Measurements from ENCODE around the gene HCN4. TPM values are rescaled to one million over a fixed set of nuclear protein-coding genes. Genes with fewer than 3 reads are reported as not detected.
"Not testable (repeated sequence)": the region's sequence is repeated elsewhere in the genome, so short reads cannot be mapped to it uniquely, and the experiment has no call there.

Gene HCN4
- polyA plus RNA-seq (2013, experiment 1 of 2; ENCODE audit: insufficient read length), result not detected
- 0.02 TPM for polyA plus RNA-seq (2013, experiment 2 of 2; ENCODE audit: insufficient read length)

DNA sequence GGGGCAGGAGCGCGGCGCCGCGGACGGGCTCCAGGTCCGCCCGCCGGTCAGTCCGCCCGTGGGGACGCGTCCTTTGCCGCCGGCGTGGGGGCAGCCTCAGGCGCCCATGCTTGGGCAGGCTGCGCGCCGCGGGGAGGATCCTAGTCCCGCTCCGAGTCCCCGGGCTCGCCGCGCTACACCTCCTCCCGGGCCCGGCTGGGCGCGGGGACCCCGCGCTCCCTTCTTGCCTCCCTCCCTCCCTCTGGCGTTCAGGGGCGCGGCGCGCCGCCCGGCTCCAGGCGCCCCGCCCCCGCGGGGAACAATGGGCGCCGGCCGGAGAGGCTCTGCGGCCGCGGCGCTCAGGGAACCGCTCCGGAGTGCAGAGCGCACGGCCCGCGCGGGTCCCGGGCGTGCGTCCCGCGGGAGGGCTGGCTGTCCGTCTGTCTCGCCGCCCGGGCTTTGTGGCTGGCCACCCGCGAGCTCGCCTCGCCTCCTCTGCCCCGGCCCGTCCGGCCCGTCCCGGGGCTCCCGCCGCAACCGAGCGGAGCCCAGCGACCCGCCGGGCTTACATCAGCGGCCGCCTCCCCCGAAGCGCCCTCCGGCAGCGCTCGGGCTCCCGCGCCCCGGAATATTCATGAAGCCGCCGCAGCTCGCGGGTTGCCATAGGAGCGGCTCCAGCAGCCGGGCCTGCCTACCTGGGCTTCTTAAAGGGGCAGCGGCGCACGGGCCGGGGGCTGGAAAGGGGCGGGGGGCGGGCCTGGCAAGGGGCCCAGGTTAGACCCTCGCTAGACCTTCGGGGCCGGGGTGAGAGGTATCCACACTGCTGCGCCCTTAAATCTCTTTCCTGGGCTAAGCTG, at the start of gene HCN4:
Gene HCN4, minus strand, starts transcription at position 658 of the 836 bp plus-strand sequence. CDS start 688 bp downstream, outside the sequence.
- no peak for DNase-seq

DNA sequence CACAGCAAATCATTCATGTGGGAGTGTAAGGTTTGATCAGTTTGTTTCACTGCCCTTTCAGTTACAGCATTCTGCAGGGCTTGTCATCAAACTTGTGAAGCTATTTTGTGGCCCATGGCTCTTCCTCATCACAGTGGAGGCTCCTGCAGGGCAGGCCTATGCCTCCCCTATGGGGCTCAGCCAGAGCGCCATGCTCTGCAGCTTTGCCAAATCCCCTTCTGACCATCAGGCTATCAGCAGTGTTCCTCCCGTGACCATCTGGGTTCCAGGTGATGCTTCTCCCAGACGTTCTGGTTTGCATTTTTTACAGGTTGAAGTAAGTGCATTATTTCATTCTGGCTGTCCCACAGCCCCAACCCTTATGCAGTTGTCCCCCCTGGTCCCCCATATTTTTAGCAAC, 46.1 kb upstream of the HCN4 start:
- DNase-seq, result no peak

DNA sequence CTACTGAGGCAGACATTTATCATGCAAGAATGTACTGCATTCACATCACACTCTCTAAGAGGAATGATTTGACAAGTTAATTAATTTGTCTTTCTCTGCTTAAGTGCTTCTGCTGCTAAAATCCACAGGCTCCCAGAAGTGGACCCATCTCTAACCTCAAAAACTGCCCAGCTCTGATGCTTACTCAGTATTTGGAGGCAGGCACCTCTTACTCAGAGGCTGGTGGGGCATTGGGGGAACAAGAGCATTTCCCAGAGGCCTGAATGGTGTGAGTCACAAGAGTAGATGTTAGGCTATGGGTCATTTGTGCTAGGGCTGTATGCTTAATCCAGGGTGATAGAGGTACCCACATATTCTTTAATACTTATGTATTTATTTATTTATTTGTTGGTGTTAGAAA, 34.4 kb upstream of the HCN4 start:
- DNase-seq, result no peak

DNA sequence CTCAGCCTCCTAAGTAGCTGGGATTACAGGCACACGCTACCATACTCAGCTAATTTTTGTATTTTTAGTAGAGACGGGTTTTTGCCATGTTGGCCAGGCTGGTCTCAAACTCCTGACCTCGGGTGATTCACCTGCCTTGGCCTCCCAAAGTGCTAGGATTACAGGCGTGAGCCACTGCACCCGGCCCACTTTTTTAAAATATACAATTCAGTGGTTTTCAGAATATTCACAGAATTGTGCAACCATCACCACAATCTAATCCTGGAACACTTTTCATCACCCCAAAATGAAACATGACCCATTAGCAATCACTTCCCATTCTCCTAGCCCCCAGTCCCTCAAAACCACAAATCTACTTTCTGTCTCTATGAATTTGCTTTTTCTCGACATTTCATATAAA, 31.5 kb upstream of the HCN4 start:
- DNase-seq, result not testable (repeated sequence)

DNA sequence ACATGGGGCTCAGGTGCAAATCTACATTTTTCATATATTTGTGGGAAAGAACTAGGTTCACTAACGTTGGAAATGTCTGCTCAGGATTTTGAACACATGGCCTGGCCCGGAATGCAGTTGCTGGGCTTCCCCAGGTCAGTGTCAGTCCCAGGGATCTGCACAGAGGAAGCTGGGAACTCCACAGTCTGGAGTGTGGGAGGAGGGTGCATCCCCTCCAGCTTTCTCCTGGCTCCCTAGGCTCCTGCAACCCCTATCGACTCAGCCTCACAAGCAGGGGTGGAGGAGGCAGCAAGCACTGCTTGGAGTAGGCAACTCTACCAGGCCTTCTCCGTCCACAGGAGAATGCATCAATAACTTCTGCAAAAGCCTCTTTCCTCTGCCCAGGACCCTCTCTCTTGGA, 30.1 kb upstream of the HCN4 start:
- no peak for DNase-seq

DNA sequence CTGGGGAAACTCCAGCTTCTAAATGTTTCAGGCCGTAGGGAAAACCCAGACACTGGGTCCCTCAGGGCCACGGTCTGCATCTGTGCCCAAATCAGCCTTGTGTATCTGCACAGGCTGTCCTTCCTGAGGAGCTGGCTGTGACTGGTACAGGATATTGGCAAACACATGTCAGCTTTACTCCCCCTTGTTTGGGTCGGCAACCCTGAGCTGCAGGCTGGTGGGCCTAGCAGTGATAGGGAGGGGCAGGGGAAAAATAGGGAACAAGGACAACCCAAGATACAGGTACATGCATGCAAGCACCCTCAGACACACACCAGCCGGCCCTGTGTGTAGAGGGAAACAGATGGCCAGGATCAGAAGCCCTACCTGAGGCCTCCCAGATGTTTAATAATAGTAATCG, 28.7 kb upstream of the HCN4 start:
- DNase-seq, result no peak

DNA sequence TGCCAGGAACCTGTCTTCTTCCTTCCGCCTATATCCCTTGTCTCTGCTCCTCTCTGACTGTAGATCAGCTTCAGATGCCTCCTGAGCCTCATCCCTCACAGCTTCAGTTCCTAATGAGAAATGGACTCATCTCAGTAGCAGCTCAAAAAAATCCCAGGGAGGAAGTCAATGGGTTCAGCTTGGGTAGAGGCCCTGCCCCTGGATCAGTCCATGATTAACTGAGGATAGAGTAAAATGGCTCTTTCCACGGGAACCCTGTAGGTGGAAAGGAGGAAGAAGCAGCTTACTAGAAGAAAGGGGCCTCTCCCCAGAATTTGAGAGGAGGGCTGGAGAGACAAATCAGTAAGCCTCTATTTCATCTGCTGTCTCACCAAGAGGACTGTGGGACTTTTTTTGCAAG, 26.9 kb upstream of the HCN4 start:
- no peak for DNase-seq

DNA sequence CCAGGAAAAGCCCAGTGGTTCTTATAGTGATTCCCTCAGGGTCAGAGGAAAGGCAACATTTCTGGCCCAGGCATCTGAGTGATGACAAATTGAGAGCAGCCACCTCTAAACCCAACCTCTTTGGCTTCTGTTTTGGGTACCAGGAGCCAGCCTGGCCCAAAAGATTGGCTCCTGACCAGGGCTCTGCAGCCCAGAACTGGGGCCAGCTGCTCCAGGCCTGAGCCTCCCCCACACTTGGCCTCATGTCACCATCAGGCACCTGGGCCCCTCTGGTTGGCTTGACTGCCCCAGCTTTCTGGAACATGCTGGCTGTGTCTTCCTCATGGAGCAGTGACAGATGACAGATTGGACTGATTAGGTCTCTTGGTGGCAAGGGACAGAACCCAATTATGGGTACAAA, 26.0 kb upstream of the HCN4 start:
- DNase-seq, result no peak

DNA sequence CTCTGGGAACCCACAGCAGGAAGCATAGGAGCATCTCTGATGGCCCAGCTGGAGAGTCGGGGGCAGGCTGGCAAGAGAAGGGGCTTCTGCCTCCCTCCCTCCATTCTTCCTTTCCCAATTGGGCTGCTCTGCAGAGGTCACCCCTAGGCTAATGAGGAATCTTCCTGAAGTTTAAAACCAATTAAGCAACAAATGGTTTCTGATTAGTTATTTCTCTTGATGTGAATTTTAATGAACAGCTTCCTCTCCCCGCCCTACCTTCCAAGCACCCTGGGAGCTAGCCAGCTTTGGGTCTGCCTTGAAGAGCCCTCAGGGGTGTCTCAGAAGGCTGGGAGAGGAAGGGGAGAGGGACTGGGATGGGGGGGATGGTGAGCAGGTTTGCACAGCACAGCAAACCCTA, 24.6 kb upstream of the HCN4 start:
- DNase-seq, result no peak

DNA sequence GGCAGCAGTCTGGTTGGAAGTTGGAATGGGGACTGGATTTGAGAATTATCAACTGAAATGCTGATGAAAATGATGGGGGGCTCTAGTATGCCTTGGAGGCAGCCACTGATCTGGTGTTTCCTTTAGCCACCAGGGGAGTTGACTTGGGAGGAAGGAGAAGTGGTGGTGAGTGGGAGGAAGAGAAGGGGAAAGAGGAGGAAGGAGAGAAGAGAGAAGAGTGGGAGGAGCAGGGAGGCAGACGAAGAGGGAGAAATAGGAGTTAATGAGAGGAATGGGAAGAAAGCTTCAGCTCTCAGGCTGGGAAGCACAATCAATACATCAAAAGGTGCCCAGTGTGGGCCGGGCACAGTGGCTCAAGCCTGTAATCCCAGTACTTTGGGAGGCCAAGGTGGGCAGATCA, 23.3 kb upstream of the HCN4 start:
- no peak for DNase-seq

DNA sequence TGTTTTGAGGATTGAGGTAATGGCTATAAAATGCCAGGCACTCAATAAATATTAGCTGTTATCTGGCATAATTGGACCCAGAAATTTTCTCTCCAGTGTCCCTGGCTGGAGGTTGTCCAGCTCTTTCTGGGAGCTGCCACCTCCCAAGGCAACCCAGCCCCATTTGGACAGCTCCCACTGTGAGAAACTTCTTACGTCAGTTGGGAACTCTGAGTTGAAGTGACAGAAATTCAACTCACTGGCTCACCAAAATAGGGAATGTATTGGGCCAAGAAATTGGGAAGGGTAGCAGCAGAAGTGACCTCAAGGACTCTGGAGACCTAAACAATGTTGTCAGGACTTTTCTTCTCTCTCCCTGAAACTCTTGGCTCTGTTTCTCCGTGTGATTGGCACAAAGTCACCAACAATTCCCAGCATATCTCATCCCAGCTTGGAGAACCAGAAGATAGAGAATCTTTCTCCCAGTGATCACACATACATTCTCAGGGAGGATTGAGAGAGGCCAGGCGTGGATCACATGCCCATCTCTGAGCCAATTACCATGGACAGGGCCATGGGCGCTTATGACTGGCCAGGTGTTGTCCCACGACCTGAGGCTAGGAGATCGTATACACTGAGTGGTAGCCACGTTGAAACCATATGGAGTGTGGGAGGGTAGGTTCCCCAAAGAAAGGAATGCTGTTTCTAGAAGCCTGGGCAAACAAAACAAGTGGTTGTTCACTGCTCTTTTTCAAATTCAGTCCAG, 22.5 kb upstream of the HCN4 start:
- DNase-seq, result no peak

DNA sequence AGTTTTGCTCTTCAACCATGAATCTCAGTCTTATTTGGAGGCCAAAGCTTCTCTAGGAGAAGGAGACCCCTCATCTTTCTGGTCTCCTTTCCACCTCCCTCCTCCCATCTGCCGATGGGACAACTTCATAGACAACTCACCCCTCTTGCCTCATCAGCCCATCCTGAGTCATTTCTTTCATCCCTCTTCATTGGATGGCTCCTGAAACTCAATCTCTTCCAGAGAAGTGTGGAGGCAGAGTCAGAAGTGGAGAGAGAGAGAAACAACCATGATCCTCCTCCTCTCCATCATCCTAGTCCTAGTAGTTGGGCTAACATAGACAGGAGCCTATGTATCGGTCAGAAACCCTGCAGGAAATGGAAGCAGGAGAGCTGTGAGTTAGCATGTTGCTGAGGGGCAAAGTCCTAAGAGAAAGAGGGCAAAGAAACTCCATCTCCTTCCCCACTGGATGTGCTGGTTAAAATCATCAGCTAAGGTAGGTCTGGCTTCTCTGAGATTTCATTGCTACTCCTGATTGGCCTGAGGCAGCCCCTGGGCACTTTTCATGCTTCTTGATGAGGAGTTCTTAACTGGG, 21.3 kb upstream of the HCN4 start:
- DNase-seq, result no peak

DNA sequence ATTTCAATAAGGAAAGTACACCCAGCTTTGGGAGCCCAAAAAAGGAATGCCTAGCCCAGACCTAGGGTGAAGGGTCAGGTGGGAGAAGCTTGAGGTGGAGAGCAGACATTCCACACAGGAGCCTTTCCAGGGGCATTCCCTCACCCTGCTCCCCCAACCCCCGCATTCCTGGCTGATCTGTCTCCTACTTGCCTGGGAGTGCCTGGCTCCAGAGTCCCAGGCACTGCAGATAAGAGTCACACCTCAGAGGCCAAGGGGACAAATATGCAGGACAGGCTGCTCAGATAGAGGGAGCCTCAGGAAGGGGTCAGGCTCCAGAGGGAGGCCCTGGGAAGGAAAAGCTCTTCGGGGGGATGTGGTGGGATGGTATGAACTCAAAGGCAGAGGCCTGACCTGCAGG, 20.8 kb upstream of the HCN4 start:
- no peak for DNase-seq

DNA sequence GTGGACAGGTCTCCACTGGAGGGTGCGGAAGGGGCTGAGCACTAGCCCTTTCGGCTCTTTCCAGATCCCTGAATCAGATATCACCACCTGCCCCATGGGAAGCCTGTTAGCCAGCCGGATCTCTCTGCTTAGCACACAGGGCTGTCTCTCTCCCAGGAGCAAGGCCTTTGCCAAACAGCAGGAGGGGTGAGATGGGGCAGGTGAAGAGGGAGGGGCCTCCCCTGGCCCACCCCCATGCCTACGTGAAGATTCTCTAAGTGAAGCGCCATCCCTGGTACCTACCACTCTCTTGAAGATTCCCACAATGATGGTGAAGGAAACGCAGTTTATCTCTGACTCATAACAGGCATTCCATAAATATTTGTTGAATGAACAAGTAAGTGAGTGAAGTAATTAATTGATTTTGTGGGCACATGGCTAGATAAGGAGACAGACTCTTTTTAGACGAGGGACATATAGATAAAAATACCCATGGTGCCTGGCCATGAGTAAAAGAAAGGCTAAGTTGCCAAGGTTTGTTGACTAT, 19.6 kb upstream of the HCN4 start:
- peak; percentile 77 for DNase-seq

DNA sequence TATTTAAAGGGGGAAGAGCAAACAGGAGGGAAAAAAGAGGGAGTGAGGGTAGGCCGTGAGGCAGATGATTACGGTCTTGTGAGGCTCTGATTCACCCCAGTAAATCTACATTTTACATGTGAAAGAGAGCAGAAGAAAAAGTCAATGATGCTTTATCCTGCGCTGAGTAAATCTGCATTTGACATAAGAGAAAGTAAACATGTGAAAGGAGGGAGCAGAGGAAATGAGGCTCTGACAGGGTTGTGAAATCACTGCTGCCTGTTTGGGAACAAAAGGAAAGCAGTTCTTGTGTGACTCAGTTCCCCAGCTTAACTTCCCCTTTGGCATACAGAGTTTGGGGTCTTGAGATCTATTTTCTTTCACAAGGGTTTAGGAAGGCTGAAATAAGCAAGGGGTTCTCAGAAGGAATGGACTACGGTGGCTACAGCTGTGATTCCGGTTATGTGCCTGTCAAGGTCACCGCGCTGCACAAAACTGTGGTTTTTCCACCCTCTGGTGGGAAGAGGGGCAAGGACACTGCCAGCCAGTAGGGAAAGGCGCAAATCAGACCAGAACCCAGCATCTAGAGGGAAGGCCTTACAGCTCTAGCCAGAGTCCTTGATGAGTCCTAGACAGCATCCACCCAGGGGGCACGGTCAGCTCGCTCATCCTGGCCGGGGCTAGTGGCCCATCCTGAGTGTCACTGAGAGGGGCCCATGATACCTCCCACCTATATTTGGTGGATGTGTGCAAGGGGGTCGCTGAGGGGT, 18.9 kb upstream of the HCN4 start:
- peak; percentile 11 for DNase-seq

DNA sequence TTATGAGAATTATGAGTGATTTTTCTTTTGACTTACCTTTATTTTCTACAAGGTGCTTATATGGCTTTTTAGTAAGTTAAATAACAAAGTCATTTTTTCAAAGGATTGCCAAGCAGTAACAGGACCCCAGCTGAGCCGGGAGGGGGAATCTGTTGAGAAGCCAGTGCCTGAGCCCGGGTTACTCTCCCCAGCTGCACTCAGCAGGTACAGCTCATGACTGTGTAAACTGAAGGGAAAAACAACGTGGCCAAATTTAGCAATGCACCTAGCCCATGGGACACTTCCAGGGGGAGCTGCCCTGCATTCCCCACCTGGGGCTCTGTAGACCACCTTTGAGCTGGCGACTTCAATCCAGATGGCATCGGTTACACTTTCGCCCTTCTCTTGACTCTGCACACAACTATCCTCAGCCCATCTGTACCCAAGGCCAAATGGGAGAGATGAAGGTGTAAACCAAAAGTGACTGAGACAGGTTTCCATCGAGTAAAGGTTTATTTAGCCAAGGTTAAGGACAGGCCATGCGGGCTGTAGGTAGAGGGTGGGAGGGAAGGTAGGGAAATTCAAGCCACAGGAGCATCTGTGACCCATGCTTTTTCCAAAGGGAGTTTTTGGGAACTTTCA, 18.2 kb upstream of the HCN4 start:
- no peak for DNase-seq

DNA sequence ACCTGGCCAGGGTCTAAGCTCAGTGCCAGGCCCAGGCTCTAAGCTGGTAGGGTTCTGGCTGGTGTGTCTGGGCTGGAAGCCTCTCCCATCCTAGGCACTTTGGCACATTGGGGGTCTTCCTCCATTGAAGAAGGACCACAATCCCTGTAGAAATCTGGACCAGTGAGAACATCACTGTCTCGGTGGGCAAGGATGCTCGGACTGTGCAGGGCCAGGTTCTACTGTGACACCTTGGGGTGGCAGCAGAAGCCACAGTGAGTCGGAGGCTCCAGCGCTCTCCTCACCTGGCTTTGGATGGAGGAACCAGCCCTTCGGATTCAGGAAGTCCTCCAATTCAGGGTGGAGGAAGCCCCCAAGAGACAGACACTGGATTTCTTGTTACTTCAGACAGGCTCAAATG, 17.5 kb upstream of the HCN4 start:
- DNase-seq, result no peak

DNA sequence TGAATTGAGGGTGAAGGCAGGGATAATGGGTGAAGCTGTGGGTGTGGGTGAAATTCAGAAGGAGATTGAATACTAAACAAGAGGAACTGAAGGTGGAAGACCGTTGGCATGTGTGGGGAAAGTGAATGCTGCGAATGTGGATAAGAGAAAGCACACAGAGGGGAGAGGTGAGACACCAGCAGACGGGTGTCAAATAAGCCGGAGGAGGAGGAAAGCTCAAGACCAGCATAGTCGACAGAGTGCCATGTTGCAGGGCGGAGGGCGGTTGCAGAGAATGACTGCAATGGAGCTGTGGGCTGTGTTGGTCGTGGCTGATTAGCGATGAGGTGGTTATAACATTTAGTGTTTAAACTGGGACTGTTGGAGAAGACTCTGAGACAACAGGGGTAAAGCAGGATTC, 16.4 kb upstream of the HCN4 start:
- no peak for DNase-seq

DNA sequence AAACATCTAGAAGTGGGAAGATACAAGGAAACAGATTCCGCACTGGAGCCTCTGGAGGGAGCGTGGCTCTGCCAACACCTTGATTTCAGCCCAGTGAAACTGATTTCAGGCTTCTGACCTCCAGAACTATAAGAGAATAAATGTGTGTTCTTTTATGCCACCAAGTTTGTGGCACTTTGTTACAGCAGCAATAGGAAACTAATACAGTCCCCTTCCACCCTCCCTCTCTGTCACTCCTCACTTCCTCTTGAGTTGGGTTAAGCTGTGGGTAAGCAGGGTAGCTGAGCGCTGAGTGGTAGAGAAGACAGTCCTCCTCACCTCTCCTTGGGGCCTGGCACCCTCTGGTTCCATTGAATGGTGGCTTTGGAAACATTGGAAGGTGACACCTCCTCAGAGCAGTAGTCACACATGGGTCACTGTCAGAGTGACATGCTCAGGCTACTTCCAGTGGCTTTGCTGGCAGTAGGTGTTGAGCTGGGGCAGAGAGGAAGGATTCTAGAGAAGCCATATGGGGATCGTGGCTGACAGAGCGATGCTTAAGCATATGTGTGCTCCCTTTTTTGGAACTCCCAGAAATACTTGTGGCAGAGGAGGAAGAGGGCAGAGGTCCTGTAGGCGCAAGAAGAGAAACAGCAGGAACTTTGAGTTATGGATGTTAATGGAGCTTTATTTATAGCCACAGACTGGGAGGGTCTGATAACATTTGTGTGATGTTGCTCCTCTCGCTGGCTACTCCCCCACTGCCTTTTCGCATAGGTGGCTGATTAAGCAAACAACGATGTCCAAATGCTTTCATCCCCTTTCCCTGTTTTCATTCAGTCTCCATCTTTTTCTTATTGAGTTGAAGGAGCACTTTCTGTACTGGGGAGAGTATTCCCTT, 14.8 kb upstream of the HCN4 start:
- DNase-seq, result no peak

DNA sequence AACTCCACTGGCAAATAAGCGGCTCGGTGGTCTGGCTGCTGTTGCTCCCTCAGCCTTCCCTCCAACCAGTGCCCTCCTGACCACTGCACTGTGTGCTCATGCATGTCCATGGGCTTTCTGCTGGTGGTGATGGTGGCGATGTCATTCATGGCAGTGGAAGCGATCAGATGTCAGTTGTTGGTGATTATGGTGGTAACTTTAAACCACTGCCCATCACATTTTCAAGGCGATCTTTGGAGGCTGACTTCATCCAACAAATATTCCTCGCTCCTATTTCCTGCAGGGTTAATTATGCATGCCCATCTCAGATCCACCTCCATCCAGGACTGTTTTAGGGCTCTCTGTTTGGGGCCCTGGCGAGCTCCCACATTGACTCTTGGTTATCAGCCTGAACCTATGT, 13.4 kb upstream of the HCN4 start:
- DNase-seq, result no peak

DNA sequence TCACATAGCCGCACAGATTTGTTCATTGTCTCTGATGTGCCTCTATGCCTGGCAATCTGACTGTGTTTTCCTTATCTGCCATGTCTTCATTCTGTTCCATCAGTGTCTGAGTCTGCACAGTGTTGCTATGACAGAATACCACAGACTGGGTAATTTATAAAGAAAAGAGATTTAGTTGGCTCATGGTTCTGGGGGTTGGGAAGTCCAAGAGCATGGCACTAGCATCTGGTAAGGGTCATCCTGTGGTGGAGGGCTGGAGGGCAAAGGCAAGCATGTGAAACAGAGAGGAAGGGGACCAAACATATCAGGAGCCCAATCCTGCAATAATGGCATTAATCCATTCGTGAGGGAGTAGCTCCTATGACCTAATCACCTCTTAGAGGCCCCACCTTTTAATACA, 11.9 kb upstream of the HCN4 start:
- no peak for DNase-seq

Measured in fibroblast of skin of back (primary cell).